ENCODE data around the gene NACC2. TPM values are rescaled to one million over a fixed set of nuclear protein-coding genes. Genes with fewer than 3 reads are reported as not detected.
A peak's percentile ranks its signal among the peaks of the same experiment; 100 is the strongest.

Gene NACC2
- total and polyA plus RNA-seq, 2 donors (not counting 3 experiments of a cell fraction or from before 2014, with no cell fraction given), result 15.8 to 27.1 TPM

DNA sequence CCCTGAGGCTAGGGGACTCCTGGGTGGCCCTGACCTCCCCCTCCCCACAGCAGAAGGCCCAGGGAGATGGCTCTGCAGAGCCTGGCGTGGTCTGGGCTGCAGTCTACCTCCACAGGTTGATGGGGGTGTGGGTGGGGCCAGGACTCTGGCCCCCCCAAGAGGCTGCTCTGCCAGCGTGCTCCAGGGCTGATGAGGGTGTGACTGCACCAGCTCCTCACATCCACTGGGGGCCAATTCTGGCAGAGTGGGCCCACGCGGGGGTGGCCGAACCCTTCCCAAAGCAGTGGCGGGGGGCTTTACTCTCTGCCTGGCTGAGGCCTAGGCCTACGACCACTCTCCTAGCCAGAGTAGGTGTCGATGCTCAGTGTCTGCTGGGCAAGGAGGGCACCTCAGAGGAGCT, 105.9 kb downstream of the NACC2 start:
- H4K20me1 ChIP-seq (replicated peaks; ENCODE audit: control insufficient read depth, extremely low read depth, insufficient read depth, low read length), result no peaks in the 10 kb centered on the region
- CTCF ChIA-PET, result interaction anchor here (0.6 to 2.8 kb wide), 3 partner anchors 13 to 1175 kb away, joined by 3 to 10 read pairs (median 5); no protein-coding TSS in a partner anchor
- H3K9ac ChIP-seq (replicated peaks; ENCODE audit: extremely low read depth, insufficient read depth, low read length), result no peak overlapping the region
- H3K4me1 ChIP-seq (ENCODE audit: control insufficient read depth, extremely low read depth, insufficient read depth, low read length), result peaks cover 22% of the 10 kb centered on the region
- H3K36me3 ChIP-seq (ENCODE audit: control insufficient read depth in 2 of 2, extremely low read depth in 1 of 2, insufficient read depth in 2 of 2, low read length in 2 of 2), result no peaks in the 10 kb centered on the region
- no peaks in the 10 kb centered on the region for H3K27me3 ChIP-seq (ENCODE audit: control insufficient read depth in 2 of 2, insufficient read depth in 2 of 2, low read length in 2 of 2)
- H3K27ac ChIP-seq (ENCODE audit: insufficient read depth, low read depth, low read length), result no peak overlapping the region
- dilution Hi-C loops (cut with MboI; ENCODE audit: extremely low pct_ligation_motif_present, low sequenced_read_pairs) (no loop called here), intact Hi-C loops (cut with micrococcal nuclease) (no loop called here)
- FAIRE-seq (no peak), DNase-seq (ENCODE audit: low read depth, low spot score) (no peak)
- H3K4me3 ChIP-seq (replicated peaks in 1 of 3; ENCODE audit: insufficient read depth in 1 of 3, low read depth in 1 of 3, low read length in 3 of 3), result no peak overlapping the region
- no peaks in the 10 kb centered on the region for H3K79me2 ChIP-seq (ENCODE audit: control insufficient read depth, insufficient read depth, low read length)
- no peaks in the 10 kb centered on the region for H3K9me3 ChIP-seq (replicated peaks; ENCODE audit: control insufficient read depth, insufficient read depth, low read length)
- no peak overlapping the region for H2AFZ ChIP-seq (ENCODE audit: low read depth, low read length)
- POLR2A ChIA-PET, result no interaction called here
- no peaks in the 10 kb centered on the region for H3K9me1 ChIP-seq (replicated peaks; ENCODE audit: control insufficient read depth, extremely low read depth, insufficient read depth, low read length)
- H3K4me2 ChIP-seq (ENCODE audit: insufficient read depth, low read length), result no peak overlapping the region
- TF ChIP-seq POLR2AphosphoS5 (IDR thresholded peaks at IDR 0.05; ENCODE audit: insufficient read depth, low read depth, low read length), result no peak
- TF ChIP-seq, protein P1, sequence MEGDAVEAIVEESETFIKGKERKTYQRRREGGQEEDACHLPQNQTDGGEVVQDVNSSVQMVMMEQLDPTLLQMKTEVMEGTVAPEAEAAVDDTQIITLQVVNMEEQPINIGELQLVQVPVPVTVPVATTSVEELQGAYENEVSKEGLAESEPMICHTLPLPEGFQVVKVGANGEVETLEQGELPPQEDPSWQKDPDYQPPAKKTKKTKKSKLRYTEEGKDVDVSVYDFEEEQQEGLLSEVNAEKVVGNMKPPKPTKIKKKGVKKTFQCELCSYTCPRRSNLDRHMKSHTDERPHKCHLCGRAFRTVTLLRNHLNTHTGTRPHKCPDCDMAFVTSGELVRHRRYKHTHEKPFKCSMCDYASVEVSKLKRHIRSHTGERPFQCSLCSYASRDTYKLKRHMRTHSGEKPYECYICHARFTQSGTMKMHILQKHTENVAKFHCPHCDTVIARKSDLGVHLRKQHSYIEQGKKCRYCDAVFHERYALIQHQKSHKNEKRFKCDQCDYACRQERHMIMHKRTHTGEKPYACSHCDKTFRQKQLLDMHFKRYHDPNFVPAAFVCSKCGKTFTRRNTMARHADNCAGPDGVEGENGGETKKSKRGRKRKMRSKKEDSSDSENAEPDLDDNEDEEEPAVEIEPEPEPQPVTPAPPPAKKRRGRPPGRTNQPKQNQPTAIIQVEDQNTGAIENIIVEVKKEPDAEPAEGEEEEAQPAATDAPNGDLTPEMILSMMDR (IDR thresholded peaks at IDR 0.05; ENCODE audit: extremely low read depth in 1 of 2, insufficient read depth in 1 of 2, low read depth in 1 of 2, low read length in 2 of 2), result peak; percentile 5 to 6
- no TSS peak for BruUV-seq (replicated peaks)

DNA sequence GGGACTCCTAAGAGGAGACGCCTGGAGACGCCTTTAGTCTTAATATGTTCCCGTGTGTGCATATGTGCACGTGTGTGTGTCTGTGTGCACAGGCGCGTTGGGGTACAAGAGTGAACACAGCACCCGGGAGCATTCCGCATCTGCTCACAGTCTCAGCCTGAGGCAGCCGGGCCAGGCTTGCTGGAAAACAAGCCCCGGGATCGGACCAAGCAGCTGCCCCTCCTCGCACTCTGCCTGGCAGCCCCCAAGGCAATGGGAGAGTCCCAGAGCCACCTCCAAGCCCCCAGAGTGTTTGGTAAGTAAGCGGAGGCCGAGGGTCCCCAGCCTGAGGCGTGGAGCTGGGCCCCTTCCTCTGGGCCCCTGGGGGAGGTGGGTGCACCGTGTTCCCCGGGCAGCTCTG, 106.6 kb downstream of the NACC2 start:
- intact Hi-C loops (cut with micrococcal nuclease), result no loop called here
- dilution Hi-C loops (cut with MboI; ENCODE audit: extremely low pct_ligation_motif_present, low sequenced_read_pairs), result no loop called here
- Histone ChIP-seq H3K36me3 (ENCODE audit: control insufficient read depth in 2 of 2, extremely low read depth in 1 of 2, insufficient read depth in 2 of 2, low read length in 2 of 2) (no peaks in the 10 kb centered on the region), H3K4me2 (ENCODE audit: insufficient read depth, low read length) (no peak overlapping the region), H3K4me1 (ENCODE audit: control insufficient read depth, extremely low read depth, insufficient read depth, low read length) (peaks cover 22% of the 10 kb centered on the region), H3K27me3 (ENCODE audit: control insufficient read depth in 2 of 2, insufficient read depth in 2 of 2, low read length in 2 of 2) (no peaks in the 10 kb centered on the region), H2AFZ (ENCODE audit: low read depth, low read length) (no peak overlapping the region), H4K20me1 (replicated peaks; ENCODE audit: control insufficient read depth, extremely low read depth, insufficient read depth, low read length) (no peaks in the 10 kb centered on the region), H3K4me3 (replicated peaks in 1 of 3; ENCODE audit: insufficient read depth in 1 of 3, low read depth in 1 of 3, low read length in 3 of 3) (no peak overlapping the region), H3K9me3 (replicated peaks; ENCODE audit: control insufficient read depth, insufficient read depth, low read length) (no peaks in the 10 kb centered on the region), H3K9ac (replicated peaks; ENCODE audit: extremely low read depth, insufficient read depth, low read length) (no peak overlapping the region), H3K79me2 (ENCODE audit: control insufficient read depth, insufficient read depth, low read length) (no peaks in the 10 kb centered on the region), H3K27ac (ENCODE audit: insufficient read depth, low read depth, low read length) (no peak overlapping the region), H3K9me1 (replicated peaks; ENCODE audit: control insufficient read depth, extremely low read depth, insufficient read depth, low read length) (no peaks in the 10 kb centered on the region)
- DNase-seq (ENCODE audit: low read depth, low spot score) (no peak), FAIRE-seq (no peak)
- BruUV-seq (replicated peaks), result no TSS peak
- TF ChIP-seq GATA2 (IDR thresholded peaks at IDR 0.05; ENCODE audit: insufficient read depth, insufficient read length, low read depth, low read length) (no peak), POLR2AphosphoS5 (IDR thresholded peaks at IDR 0.05; ENCODE audit: insufficient read depth, low read depth, low read length) (no peak), POLR2A (IDR thresholded peaks at IDR 0.05; ENCODE audit: low read depth, low read length) (no peak), EZH2 (IDR thresholded peaks at IDR 0.05; ENCODE audit: borderline replicate concordance, low read depth, low read length, severe bottlenecking) (no peak), JUN (IDR thresholded peaks at IDR 0.05; ENCODE audit: borderline replicate concordance, insufficient read depth, insufficient read length, low read depth) (no peak), FOS (IDR thresholded peaks at IDR 0.05; ENCODE audit: borderline replicate concordance, insufficient read depth, low read length) (no peak)
- TF ChIP-seq, protein P1 (IDR thresholded peaks at IDR 0.05; ENCODE audit: extremely low read depth in 1 of 2, insufficient read depth in 1 of 2, low read depth in 1 of 2, low read length in 2 of 2), result no peak
- TF ChIP-seq, protein P2, sequence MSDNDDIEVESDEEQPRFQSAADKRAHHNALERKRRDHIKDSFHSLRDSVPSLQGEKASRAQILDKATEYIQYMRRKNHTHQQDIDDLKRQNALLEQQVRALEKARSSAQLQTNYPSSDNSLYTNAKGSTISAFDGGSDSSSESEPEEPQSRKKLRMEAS (IDR thresholded peaks at IDR 0.05; ENCODE audit: insufficient read depth, insufficient read length), result no peak
- CTCF ChIA-PET, result interaction anchor here (1.5 to 2.8 kb wide), 2 partner anchors 12 to 20 kb away, joined by 5 to 10 read pairs; no protein-coding TSS in a partner anchor
- POLR2A ChIA-PET, result no interaction called here
